ENCODE results near the gene MROH9.

Gene MROH9

GRCh38 chr1:170964506-170964905 lies 29.2 kb downstream of the MROH9 start:
- no peak for DNase-seq (ENCODE audit: low read depth in 2 of 2)
- TF ChIP-seq, protein P1, sequence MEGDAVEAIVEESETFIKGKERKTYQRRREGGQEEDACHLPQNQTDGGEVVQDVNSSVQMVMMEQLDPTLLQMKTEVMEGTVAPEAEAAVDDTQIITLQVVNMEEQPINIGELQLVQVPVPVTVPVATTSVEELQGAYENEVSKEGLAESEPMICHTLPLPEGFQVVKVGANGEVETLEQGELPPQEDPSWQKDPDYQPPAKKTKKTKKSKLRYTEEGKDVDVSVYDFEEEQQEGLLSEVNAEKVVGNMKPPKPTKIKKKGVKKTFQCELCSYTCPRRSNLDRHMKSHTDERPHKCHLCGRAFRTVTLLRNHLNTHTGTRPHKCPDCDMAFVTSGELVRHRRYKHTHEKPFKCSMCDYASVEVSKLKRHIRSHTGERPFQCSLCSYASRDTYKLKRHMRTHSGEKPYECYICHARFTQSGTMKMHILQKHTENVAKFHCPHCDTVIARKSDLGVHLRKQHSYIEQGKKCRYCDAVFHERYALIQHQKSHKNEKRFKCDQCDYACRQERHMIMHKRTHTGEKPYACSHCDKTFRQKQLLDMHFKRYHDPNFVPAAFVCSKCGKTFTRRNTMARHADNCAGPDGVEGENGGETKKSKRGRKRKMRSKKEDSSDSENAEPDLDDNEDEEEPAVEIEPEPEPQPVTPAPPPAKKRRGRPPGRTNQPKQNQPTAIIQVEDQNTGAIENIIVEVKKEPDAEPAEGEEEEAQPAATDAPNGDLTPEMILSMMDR (IDR thresholded peaks at IDR 0.05; ENCODE audit: low read depth, low read length): no peak
- no peak overlapping the region for H3K4me3 ChIP-seq (replicated peaks in 1 of 2; ENCODE audit: low read depth in 2 of 2, low read length in 2 of 2)

DNA sequence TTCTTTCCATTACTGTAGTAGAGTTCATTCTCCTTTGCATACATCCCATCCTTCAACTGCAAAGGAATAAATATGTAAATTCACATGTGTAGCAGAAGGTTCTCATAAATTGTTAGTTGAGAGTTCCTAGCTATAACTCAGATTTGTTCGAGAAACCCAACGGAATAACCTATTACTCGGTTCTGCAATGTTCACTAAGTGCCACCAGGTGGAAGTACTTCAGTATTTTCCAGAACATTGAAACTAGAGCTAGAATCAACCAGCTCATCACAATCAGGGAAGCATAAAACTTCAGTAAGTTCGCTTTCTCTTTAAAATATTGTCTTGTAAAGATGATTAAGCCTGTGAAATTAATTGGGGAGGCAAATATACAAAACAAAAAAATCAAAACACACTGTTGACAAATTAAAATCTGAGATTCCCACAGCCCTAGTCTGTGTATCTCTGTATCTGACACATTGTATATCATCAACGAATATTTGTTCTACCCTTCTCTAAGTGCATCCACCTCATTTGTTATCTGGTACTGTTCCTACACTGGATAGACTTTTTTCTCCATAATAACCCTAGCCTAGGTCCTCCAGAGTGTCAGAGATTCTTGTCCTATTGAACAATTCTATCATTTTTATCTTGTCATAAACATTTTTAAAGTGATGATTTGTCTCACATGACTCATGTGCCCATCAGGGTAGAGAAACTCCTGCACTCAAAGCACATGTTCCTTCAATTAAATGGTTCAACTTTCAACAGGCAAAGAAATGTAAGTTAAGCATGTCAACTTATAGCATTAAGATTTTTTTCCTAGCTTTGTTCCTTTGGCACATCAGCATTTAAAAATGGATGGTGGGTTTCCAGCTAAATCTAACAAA lies 31.9 kb downstream of the MROH9 start:
- TF ChIP-seq, protein P1 (IDR thresholded peaks at IDR 0.05; ENCODE audit: low read depth, low read length): peak; percentile 69
- no peak overlapping the region for H3K4me3 ChIP-seq (replicated peaks in 1 of 2; ENCODE audit: low read depth in 2 of 2, low read length in 2 of 2)
- peak; percentile 73 to 75 for DNase-seq (ENCODE audit: low read depth in 2 of 2)

DNA sequence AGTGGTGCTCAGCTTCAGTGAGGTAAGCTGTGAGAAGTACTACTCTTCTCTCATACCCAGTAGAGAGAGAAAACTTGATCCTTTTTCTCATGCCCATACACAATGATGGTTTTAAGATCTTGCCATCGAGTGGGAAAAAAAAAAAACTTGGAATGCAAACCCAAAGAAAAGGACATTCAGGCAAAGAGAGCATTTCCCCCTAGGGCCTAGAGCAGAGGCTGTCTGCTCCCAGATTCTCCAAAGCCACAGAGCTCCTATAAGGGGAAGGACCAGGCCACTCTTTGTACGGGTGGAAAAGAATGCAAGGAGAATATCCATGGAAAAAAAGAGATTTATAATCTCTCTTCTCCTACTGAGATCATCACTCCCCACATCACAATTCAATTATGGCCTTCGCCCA lies 34.9 kb downstream of the MROH9 start:
- TF ChIP-seq, protein P1 (IDR thresholded peaks at IDR 0.05; ENCODE audit: low read depth, low read length): no peak
- no peak overlapping the region for H3K4me3 ChIP-seq (replicated peaks in 1 of 2; ENCODE audit: low read depth in 2 of 2, low read length in 2 of 2)
- no peak for DNase-seq (ENCODE audit: low read depth in 2 of 2)

- DNase-seq (ENCODE audit: low read depth in 2 of 2): no peak
- no peak overlapping the region for H3K4me3 ChIP-seq (replicated peaks in 1 of 2; ENCODE audit: low read depth in 2 of 2, low read length in 2 of 2)
- TF ChIP-seq, protein P1 (IDR thresholded peaks at IDR 0.05; ENCODE audit: low read depth, low read length): no peak
Observed at GRCh38 chr1:170978371-170978910, 43.1 kb downstream of the MROH9 start.

GRCh38 chr1:170985406-170985805 lies 50.1 kb downstream of the MROH9 start:
- no peak for DNase-seq (ENCODE audit: low read depth in 2 of 2)
- TF ChIP-seq, protein P1 (IDR thresholded peaks at IDR 0.05; ENCODE audit: low read depth, low read length): no peak
- no peak overlapping the region for H3K4me3 ChIP-seq (replicated peaks in 1 of 2; ENCODE audit: low read depth in 2 of 2, low read length in 2 of 2)

- TF ChIP-seq, protein P1 (IDR thresholded peaks at IDR 0.05; ENCODE audit: low read depth, low read length): no peak
- no peak overlapping the region for H3K4me3 ChIP-seq (replicated peaks in 1 of 2; ENCODE audit: low read depth in 2 of 2, low read length in 2 of 2)
- no peak for DNase-seq (ENCODE audit: low read depth in 2 of 2)
Observed at GRCh38 chr1:170986901-170987300, 51.6 kb downstream of the MROH9 start.
